GM10248 (cell line): ENCODE measurements around the gene DNAI1.

ENCODE experiments used
- CTCF ChIA-PET: fragments of 300-600 bp; sonication (Branson Sonifier 250); formaldehyde crosslinking; extraction: SDS; loops from one replicate; lab custom pipeline; 2021; ENCODE audit warnings: antibody characterized with exemption; lab: Yijun Ruan, JAX
- POLR2A ChIA-PET: fragments of 350-650 bp; sonication (Branson Sonifier 250); formaldehyde crosslinking; extraction: SDS; loops from one replicate; lab custom pipeline; 2020; ENCODE audit warnings: antibody characterized with exemption; lab: Yijun Ruan, JAX
- DNase-seq: peaks from one replicate; pipeline ENCODE4 v3.0.0; 2012; ENCODE audit errors: extremely low spot score
- TF ChIP-seq, protein P1 (sequence below): IDR thresholded peaks from 2 replicates; pipeline ENCODE4 v1.5.1; 2012; ENCODE audit warnings: mild to moderate bottlenecking, low read depth; ENCODE audit errors: extremely low read depth, missing control alignments, control extremely low read depth

Gene DNAI1

DNA sequence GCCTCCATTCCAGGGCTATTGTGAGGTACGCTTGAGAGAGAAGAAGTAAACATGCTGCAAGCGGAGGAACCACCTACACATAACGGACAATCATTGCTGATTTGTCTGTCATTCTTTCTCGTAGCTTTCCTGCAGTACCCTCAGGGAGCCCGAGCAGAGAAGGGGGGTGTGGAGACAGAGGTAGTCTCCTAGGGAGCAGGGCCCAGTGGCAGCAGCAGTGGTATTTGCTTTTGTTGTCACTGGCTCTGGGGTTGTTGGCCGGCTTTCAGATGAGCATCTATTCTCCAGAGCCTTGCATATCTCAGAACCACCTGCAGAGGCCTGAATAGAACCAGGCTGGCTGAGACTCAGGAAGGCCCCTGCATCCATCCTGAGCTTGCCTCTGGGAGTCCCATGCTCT is 44.3 kb downstream of the DNAI1 start:
- POLR2A ChIA-PET, result interaction anchor here (0.6 kb wide), 1 partner anchor 105 kb away, joined by 3 read pairs; no protein-coding TSS in a partner anchor
- TF ChIP-seq, protein P1, sequence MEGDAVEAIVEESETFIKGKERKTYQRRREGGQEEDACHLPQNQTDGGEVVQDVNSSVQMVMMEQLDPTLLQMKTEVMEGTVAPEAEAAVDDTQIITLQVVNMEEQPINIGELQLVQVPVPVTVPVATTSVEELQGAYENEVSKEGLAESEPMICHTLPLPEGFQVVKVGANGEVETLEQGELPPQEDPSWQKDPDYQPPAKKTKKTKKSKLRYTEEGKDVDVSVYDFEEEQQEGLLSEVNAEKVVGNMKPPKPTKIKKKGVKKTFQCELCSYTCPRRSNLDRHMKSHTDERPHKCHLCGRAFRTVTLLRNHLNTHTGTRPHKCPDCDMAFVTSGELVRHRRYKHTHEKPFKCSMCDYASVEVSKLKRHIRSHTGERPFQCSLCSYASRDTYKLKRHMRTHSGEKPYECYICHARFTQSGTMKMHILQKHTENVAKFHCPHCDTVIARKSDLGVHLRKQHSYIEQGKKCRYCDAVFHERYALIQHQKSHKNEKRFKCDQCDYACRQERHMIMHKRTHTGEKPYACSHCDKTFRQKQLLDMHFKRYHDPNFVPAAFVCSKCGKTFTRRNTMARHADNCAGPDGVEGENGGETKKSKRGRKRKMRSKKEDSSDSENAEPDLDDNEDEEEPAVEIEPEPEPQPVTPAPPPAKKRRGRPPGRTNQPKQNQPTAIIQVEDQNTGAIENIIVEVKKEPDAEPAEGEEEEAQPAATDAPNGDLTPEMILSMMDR, result no peak
- CTCF ChIA-PET, result interaction anchor here (1.0 to 8.9 kb wide), 7 partner anchors 10 to 99 kb away, joined by 3 to 77 read pairs (median 30); no protein-coding TSS in a partner anchor
- DNase-seq, result no peak

DNA sequence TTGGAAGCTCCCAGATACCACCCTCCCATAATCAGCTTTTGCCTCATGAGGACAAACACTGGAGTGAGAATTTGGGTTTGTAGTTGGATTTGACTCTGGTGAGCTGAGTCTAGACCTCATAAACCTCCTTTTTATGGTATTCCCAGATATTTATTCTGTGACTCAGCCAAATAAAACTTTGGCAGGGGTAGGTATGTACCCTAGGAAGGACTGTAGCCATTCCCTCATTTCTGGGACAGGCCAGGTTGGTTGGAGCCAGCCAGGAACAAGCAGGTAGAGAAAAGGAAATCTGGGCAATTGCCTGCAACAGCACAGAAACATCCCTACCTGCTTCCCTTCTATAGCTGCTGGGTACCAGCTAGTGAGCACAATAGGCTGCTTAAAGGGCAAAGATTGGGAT is 44.8 kb downstream of the DNAI1 start:
- no peak for DNase-seq
- POLR2A ChIA-PET, result no interaction called here
- TF ChIP-seq, protein P1, result no peak
- CTCF ChIA-PET, result interaction anchor here (1.0 to 8.9 kb wide), 7 partner anchors 11 to 99 kb away, joined by 3 to 77 read pairs (median 30); no protein-coding TSS in a partner anchor

DNA sequence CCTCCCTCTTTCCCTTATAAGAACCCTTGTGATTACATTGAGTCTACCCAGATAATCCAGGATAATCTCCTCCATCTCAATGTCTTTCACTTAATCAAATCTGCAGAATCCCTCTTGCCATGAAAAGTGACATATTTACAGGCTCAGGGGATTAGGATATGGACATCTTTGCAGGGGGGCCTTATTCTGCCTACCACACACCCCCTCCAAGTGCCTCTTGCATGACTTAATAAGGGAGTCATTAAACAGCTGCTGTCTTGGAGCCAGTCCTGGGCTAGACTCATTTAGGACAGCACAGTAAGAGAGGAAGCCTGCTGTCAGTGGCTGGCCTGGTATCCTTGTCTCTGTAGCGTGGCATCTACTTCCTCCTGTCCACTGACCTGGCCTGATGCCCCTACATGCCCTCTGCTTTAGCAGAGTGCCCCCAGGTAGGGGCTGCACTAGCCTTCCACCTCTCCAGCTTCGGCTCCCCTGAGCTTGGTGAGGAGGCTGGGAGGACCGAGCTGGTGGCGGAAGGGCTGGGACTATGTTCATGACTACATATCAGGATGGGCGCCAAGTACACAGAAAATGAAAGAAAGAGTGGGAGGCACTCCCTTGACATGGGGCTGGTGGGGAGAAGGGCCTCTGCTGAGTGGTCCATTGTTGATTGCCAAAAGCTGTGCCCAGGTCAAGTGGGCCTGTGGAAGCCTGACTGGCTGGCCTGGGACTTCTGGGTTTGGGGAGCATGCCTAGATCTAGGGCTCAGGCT is 46.9 kb downstream of the DNAI1 start:
- DNase-seq, result no peak
- CTCF ChIA-PET, result interaction anchor here (1.0 to 1.6 kb wide), 3 partner anchors 9 to 727 kb away, joined by 3 to 5 read pairs (median 3); no protein-coding TSS in a partner anchor
- TF ChIP-seq, protein P1, result no peak
- POLR2A ChIA-PET, result no interaction called here

DNA sequence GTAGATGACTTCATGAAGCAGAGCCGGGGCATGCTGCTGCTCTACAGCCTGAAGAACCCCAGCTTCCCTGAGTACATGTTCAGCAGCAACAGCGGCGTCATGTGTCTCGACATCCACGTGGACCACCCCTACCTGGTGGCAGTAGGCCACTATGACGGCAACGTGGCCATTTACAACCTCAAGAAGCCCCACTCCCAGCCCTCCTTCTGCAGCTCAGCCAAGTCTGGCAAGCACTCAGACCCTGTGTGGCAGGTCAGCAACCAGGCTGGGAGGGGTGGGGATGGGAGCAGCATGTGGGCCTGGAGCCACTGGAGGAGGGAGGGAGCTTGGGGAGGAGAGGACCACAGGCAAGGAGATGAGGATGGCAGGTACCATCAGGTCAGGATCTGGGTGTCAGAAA is 48.0 kb downstream of the DNAI1 start:
- TF ChIP-seq, protein P1, result no peak
- DNase-seq, result no peak
- ChIA-PET POLR2A (no interaction called here), CTCF (interaction anchor here (0.9 to 1.6 kb wide), 7 partner anchors 8 to 728 kb away, joined by 3 to 5 read pairs (median 3); no protein-coding TSS in a partner anchor)

DNA sequence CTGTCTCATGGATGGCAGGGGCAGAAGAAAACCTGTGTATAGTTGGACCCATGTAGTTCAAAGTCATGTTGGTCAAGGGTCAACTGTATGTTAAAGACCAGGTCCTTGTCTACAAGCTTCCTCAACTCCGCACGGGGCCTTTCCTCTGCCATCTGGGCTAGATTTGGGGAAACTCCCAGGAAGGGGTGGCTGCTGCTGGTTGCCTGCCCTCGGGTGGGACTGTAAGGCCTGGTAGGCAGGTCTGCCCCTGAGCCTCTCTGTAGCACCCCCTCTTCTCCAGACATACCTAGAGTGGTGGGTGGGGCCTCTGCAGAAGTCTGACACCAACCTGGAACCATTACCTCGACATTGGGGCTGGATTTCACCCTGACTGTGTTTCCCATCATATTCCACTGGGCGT is 49.0 kb downstream of the DNAI1 start:
- TF ChIP-seq, protein P1, result no peak
- CTCF ChIA-PET, result interaction anchor here (0.9 to 1.7 kb wide), 4 partner anchors 39 to 694 kb away, joined by 3 to 4 read pairs (median 4); no protein-coding TSS in a partner anchor
- POLR2A ChIA-PET, result no interaction called here
- DNase-seq, result no peak

DNA sequence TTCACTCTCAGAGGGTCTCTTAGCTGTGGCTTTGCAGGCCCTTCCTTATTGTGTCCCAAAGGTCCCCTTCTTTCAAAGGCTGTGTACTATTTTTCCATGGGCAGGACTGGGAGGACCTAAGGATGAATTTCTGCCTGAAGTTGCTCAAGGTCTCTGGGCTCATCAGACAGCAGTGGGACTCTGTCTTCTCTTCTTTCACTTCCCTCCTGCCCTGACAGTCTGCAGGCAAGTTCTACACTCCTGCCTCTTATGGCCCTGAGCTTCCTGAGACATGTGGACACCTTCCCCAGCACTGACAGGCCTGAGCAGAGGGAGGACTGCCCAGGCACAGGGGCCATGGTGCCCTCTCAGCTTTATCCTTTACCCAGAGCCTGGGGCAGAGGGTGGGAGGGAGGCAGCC is 49.4 kb downstream of the DNAI1 start:
- POLR2A ChIA-PET, result no interaction called here
- CTCF ChIA-PET, result interaction anchor here (1.5 to 1.7 kb wide), 2 partner anchors 84 to 126 kb away, joined by 3 to 4 read pairs; no protein-coding TSS in a partner anchor
- TF ChIP-seq, protein P1, result no peak
- DNase-seq, result no peak
